C4-2B (cell line): ENCODE results near the gene CDKL1.

ENCODE experiments used
- ZFX ChIP-seq: fragments of 450-650 bp; IDR thresholded peaks from 2 replicates; pipeline ENCODE4 v1.6.1; 2017
- TF ChIP-seq, protein P1 (sequence below): fragments of 450-650 bp; conservative IDR thresholded peaks from 2 replicates; pipeline ENCODE4 v1.5.1; 2017; ENCODE audit warnings: mild to moderate bottlenecking

DNA sequence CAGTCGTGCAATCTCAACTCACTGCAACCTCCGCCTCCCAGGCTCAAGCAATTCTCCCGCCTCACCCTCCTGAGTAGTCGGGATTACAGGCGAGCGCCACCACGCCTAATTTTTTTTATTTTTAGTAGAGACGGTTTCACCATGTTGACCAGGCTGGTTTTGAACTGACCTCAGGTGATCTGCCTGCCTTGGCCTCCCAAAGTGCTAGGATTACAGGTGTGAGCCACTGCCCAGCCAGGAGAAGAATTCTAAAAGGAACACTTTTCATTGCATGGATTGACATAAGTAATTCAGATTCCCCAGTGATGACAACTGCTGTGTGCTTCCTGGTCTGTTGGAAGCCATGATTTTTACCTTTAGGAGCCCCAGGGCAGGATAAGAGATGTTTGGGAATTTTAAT, 62.5 kb downstream of the CDKL1 start:
- TF ChIP-seq, protein P1, sequence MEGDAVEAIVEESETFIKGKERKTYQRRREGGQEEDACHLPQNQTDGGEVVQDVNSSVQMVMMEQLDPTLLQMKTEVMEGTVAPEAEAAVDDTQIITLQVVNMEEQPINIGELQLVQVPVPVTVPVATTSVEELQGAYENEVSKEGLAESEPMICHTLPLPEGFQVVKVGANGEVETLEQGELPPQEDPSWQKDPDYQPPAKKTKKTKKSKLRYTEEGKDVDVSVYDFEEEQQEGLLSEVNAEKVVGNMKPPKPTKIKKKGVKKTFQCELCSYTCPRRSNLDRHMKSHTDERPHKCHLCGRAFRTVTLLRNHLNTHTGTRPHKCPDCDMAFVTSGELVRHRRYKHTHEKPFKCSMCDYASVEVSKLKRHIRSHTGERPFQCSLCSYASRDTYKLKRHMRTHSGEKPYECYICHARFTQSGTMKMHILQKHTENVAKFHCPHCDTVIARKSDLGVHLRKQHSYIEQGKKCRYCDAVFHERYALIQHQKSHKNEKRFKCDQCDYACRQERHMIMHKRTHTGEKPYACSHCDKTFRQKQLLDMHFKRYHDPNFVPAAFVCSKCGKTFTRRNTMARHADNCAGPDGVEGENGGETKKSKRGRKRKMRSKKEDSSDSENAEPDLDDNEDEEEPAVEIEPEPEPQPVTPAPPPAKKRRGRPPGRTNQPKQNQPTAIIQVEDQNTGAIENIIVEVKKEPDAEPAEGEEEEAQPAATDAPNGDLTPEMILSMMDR = no peak
- TF ChIP-seq ZFX = no peak
